Colonic mucosa (tissue), 4 donors: ENCODE measurements around the gene SMPD1. TPM values are rescaled to one million over a fixed set of nuclear protein-coding genes. Genes with fewer than 3 reads are reported as not detected.

ENCODE experiments used
- DNase-seq: peaks from one replicate; pipeline ENCODE4 v3.0.0-alpha.2; 2020
- H3K27ac ChIP-seq: fragments of 200-600 bp; one replicate; pipeline ENCODE4 v1.8.0; 2021
- H3K27me3 ChIP-seq: fragments of 200-600 bp; one replicate; pipeline ENCODE4 v1.8.0; 2021
- H3K36me3 ChIP-seq: fragments of 200-600 bp; one replicate; pipeline ENCODE4 v1.8.0; 2021
- H3K4me1 ChIP-seq: fragments of 200-600 bp; one replicate; pipeline ENCODE4 v1.8.0; 2021; ENCODE audit warnings: mild to moderate bottlenecking
- H3K4me3 ChIP-seq: fragments of 200-600 bp; one replicate; pipeline ENCODE4 v1.8.0; 2021
- H3K9ac ChIP-seq, 2 donors: one replicate each; pipeline ENCODE4 v1.7.0; 2013; ENCODE audit warnings: control low read depth in 2 of 2, low read depth in 2 of 2, low read length in 2 of 2
- H3K9me3 ChIP-seq: fragments of 200-600 bp; one replicate; pipeline ENCODE4 v1.8.0; 2021
- CTCF ChIP-seq: fragments of 200-600 bp; IDR thresholded peaks from one replicate; pipeline ENCODE4 v1.8.0; 2022; ENCODE audit warnings: antibody characterized with exemption, mild to moderate bottlenecking
- intact Hi-C: fragments of 100-400 bp; cut with DNase I; formaldehyde crosslinking; loops from one replicate; pipeline ENCODE4 v1.14.1; 2022
- total RNA-seq, 2 donors: library from RNA; stranded (reverse); fragmentation: NEBNext Ultra II Directional in 1 of 2; extraction: Animal tissue kit (Norgen Biotek cat#: 25700) in 1 of 2; gene quantifications; one replicate each; pipeline ENCODE4 v1.2.1, GENCODE V29; 2021
- donor health status: healthy.
- donor health status: DM: no; HTN: no; CAD: no.
- donor health status: DM: no; HTN: no; CAD: no.

SMPD1 gene
- total RNA-seq = 10 to 100 TPM; 49.3 to 57.1 TPM

GRCh38 chr11:6389905-6390717, at the start of gene SMPD1:
TSS of gene SMPD1 (plus strand) at chr11:6390474. CDS start at chr11:6390599, 125 bp downstream.
- intact Hi-C loops = loop anchor here (10.0 kb wide), 1 partner anchor 295 kb away; the partner anchor contains the start of gene MRPL17
- Histone ChIP-seq H3K9ac (peak within 1 kb of the TSS; percentile 79 to 84), H3K27me3 (no peaks in the 10 kb centered on the region), H3K36me3 (no peaks in the 10 kb centered on the region), H3K27ac (peak within 1 kb of the TSS; percentile 74), H3K4me3 (peak within 1 kb of the TSS; percentile 84), H3K9me3 (no peaks in the 10 kb centered on the region), H3K4me1 (peaks cover 4% of the 10 kb centered on the region)
- TF ChIP-seq CTCF = no peak
- peak; percentile 94 for DNase-seq

GRCh38 chr11:6345366-6345765, 44.9 kb upstream of the SMPD1 start:
- intact Hi-C loops = no loop called here
- Histone ChIP-seq H3K36me3 (no peaks in the 10 kb centered on the region), H3K9ac (no peak overlapping the region), H3K4me3 (no peak overlapping the region), H3K27ac (no peak overlapping the region), H3K4me1 (no peaks in the 10 kb centered on the region), H3K27me3 (no peaks in the 10 kb centered on the region), H3K9me3 (no peaks in the 10 kb centered on the region)
- DNase-seq = no peak
- TF ChIP-seq CTCF = no peak

DNA sequence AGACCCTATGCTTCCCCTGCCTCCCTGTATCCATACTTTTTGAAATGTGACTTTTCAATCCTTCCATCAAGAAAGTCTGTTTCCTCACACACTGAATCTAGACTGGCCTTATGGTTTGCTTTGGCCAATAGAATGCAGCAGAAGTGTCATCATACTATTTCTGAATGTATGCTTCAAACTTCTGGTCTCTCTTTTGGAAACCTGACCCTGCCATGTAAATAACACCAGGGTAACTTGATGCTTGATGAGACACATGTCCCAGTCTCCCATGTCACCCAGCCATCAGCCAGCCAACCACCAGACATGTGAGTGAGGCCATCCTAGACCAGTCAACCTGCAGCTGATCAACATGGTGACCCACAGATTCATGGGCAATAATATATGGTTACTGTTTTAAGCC, 40.2 kb upstream of the SMPD1 start:
- DNase-seq = no peak
- Histone ChIP-seq H3K27ac (no peak overlapping the region), H3K36me3 (no peaks in the 10 kb centered on the region), H3K9me3 (no peaks in the 10 kb centered on the region), H3K27me3 (no peaks in the 10 kb centered on the region), H3K4me1 (no peaks in the 10 kb centered on the region), H3K4me3 (no peak overlapping the region), H3K9ac (no peak overlapping the region)
- intact Hi-C loops = loop anchor here (5.0 to 10.0 kb wide), 3 partner anchors 55 to 328 kb away; partner anchors contain the start of gene CCKBR
- no peak for TF ChIP-seq CTCF

GRCh38 chr11:6350486-6350885, 39.8 kb upstream of the SMPD1 start:
- no peaks in the 10 kb centered on the region for H3K27me3 ChIP-seq
- H3K4me1 ChIP-seq = no peaks in the 10 kb centered on the region
- no peak overlapping the region for H3K27ac ChIP-seq
- H3K9ac ChIP-seq = no peak overlapping the region
- no peak overlapping the region for H3K4me3 ChIP-seq
- intact Hi-C loops = loop anchor here (5.0 to 10.0 kb wide), 3 partner anchors 56 to 328 kb away; partner anchors contain the start of gene CCKBR
- no peak for DNase-seq
- H3K9me3 ChIP-seq = no peaks in the 10 kb centered on the region
- H3K36me3 ChIP-seq = no peaks in the 10 kb centered on the region
- no peak for TF ChIP-seq CTCF

- H3K27ac ChIP-seq = no peak overlapping the region
- no peak for DNase-seq
- no peaks in the 10 kb centered on the region for H3K36me3 ChIP-seq
- intact Hi-C loops = loop anchor here (5.0 to 10.0 kb wide), 3 partner anchors 57 to 330 kb away; partner anchors contain the start of gene CCKBR
- no peaks in the 10 kb centered on the region for H3K4me1 ChIP-seq
- no peak for TF ChIP-seq CTCF
- no peaks in the 10 kb centered on the region for H3K9me3 ChIP-seq
- H3K9ac ChIP-seq = no peak overlapping the region
- H3K27me3 ChIP-seq = no peaks in the 10 kb centered on the region
- no peak overlapping the region for H3K4me3 ChIP-seq
Measured at GRCh38 chr11:6351782-6352382, 38.4 kb upstream of the SMPD1 start.
